MM.1S (cell line): ENCODE data around the gene SNX30.

Experiments
- DNase-seq: peaks from one replicate; pipeline ENCODE4 v3.0.0-alpha.2; 2015
- H2AFZ ChIP-seq: fragments of 300-600 bp; sonication (generic); 2 replicates; pipeline ENCODE4 v1.6.0; 2016; ENCODE audit warnings: antibody characterized with exemption, low read length
- H3F3A ChIP-seq: fragments of 300-600 bp; sonication (generic); 2 replicates; pipeline ENCODE4 v1.6.1; 2016; ENCODE audit warnings: mild to moderate bottlenecking, antibody characterized with exemption, low read length, moderate library complexity, mixed read lengths; ENCODE audit not compliant: insufficient read depth
- H3K27ac ChIP-seq: fragments of 300-600 bp; sonication (generic); 2 replicates; pipeline ENCODE4 v1.5.1; 2016; ENCODE audit warnings: mild to moderate bottlenecking, low read length
- H3K27me3 ChIP-seq: fragments of 300-600 bp; sonication (generic); replicated peaks from 2 replicates; pipeline ENCODE4 v1.6.0; 2016; ENCODE audit warnings: low read length; ENCODE audit not compliant: insufficient read depth
- H3K36me3 ChIP-seq: fragments of 300-600 bp; sonication (generic); replicated peaks from 2 replicates; pipeline ENCODE4 v1.6.1; 2016; ENCODE audit warnings: mild to moderate bottlenecking, low read length, mixed read lengths; ENCODE audit not compliant: insufficient read depth
- H3K4me1 ChIP-seq: fragments of 300-600 bp; sonication (generic); 2 replicates; pipeline ENCODE4 v1.6.1; 2016; ENCODE audit warnings: low read length, mixed read lengths
- H3K4me2 ChIP-seq: fragments of 300-600 bp; sonication (generic); 2 replicates; pipeline ENCODE4 v1.6.0; 2016; ENCODE audit warnings: low read depth, low read length
- H3K4me3 ChIP-seq: fragments of 300-600 bp; sonication (generic); 2 replicates; pipeline ENCODE4 v1.5.1; 2016; ENCODE audit warnings: low read length, mixed read lengths
- H3K79me2 ChIP-seq: fragments of 300-600 bp; sonication (generic); 2 replicates; pipeline ENCODE4 v1.6.1; 2016; ENCODE audit warnings: mixed run types, low read length, mixed read lengths
- H3K9ac ChIP-seq: fragments of 300-600 bp; sonication (generic); 2 replicates; pipeline ENCODE4 v1.6.1; 2016; ENCODE audit warnings: low read length, mixed read lengths
- H3K9me2 ChIP-seq: fragments of 300-600 bp; sonication (generic); replicated peaks from 2 replicates; pipeline ENCODE4 v1.6.1; 2016; ENCODE audit warnings: mild to moderate bottlenecking, low read length, mixed read lengths; ENCODE audit not compliant: insufficient read depth
- H3K9me3 ChIP-seq: fragments of 300-600 bp; sonication (generic); replicated peaks from 2 replicates; pipeline ENCODE4 v1.6.1; 2016; ENCODE audit warnings: mild to moderate bottlenecking, low read length, mixed read lengths; ENCODE audit not compliant: insufficient read depth
- H4K20me1 ChIP-seq: fragments of 300-600 bp; sonication (generic); 2 replicates; pipeline ENCODE4 v1.6.1; 2016; ENCODE audit warnings: mild to moderate bottlenecking, low read length, moderate library complexity, mixed read lengths; ENCODE audit not compliant: insufficient read depth
- CTCF ChIP-seq: fragments of 300-600 bp; sonication (generic); IDR thresholded peaks from 2 replicates; pipeline ENCODE4 v1.5.1; 2016; ENCODE audit warnings: antibody characterized with exemption, low read length, mixed read lengths
- EZH2 ChIP-seq: fragments of 300-600 bp; sonication (generic); optimal IDR thresholded peaks from 2 replicates; pipeline ENCODE3; 2017; ENCODE audit warnings: low read depth, mild to moderate bottlenecking, antibody characterized with exemption, low read length, mixed read lengths
- EZH2phosphoT487 ChIP-seq: fragments of 300-600 bp; sonication (generic); IDR thresholded peaks from 2 replicates; pipeline ENCODE4 v1.6.1; 2018; ENCODE audit warnings: antibody characterized with exemption, low read length

Gene SNX30

DNA sequence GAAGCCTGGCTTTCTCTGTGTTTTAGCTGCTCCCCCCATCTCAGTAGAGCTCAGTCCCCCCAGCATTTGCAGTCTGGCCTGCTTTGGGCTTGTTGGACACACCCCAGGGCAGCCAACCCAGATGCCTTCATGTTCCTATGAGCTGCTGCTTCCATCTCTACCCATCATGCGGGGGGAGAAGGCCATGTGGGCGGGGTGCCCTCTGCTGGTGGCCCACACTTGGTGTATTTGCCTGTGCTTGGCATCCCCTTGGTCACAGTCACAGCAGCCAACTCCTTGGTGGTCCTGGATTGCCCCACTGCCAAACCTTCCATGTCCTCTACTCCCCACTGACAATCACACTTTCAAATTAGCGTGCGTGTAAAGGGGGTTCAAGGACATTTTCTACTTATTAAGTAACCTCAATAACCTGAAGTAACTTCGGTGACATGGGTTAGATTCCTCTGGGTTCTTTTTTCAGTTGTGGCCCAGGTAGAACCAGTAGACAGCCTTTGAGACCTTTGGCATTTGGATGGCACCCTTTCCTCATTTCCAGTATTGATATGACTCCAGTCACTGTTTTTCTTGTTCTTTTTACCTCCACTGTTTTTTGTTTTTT, 42.8 kb downstream of the SNX30 start:
- Histone ChIP-seq H3K27me3 (no peaks in the 10 kb centered on the region), H3K4me1 (peaks cover 22% of the 10 kb centered on the region), H3K9ac (no peak overlapping the region), H3K36me3 (no peaks in the 10 kb centered on the region), H4K20me1 (no peaks in the 10 kb centered on the region), H3K9me3 (no peaks in the 10 kb centered on the region), H3K27ac (no peak overlapping the region), H3F3A (peaks cover 5% of the 10 kb centered on the region; the same call in 1 of the 2 replicates), H3K9me2 (no peaks in the 10 kb centered on the region), H2AFZ (no peak overlapping the region), H3K79me2 (0 out of 2 replicates have a peak, but pooled peaks cover 7% of the 10 kb centered on the region), H3K4me3 (no peak overlapping the region), H3K4me2 (no peak overlapping the region)
- DNase-seq: peak; percentile 65
- TF ChIP-seq EZH2 (no peak), CTCF (peak; percentile 89)

DNA sequence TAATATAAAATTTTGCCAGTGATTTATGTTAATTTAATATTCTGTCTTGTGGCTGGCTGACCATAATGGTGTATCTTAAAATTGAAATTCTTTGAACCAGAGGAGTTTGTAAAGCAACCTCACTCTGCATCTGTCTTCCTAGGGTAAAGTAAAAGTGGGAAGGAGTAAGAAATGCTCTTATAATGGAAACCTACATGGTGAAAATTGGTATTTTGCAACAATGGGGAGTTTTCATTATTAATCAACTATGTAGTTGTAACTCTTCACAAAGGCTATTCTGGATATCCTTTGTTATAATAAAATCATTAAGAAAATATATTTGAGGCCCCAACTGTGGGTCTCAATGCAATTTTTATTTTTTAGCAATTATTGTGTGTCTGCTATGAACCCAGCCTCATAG, 44.2 kb downstream of the SNX30 start:
- Histone ChIP-seq H3K4me2 (no peak overlapping the region), H3K4me3 (no peak overlapping the region), H3F3A (peaks cover 4% of the 10 kb centered on the region; the same call in 1 of the 2 replicates), H3K9me2 (no peaks in the 10 kb centered on the region), H2AFZ (no peak overlapping the region), H4K20me1 (no peaks in the 10 kb centered on the region), H3K9ac (no peak overlapping the region), H3K4me1 (peaks cover 13% of the 10 kb centered on the region), H3K27ac (no peak overlapping the region), H3K27me3 (no peaks in the 10 kb centered on the region), H3K9me3 (no peaks in the 10 kb centered on the region), H3K79me2 (0 out of 2 replicates have a peak, but pooled peaks cover 7% of the 10 kb centered on the region), H3K36me3 (no peaks in the 10 kb centered on the region)
- TF ChIP-seq EZH2phosphoT487 (no peak), EZH2 (no peak), CTCF (no peak)
- no peak for DNase-seq

DNA sequence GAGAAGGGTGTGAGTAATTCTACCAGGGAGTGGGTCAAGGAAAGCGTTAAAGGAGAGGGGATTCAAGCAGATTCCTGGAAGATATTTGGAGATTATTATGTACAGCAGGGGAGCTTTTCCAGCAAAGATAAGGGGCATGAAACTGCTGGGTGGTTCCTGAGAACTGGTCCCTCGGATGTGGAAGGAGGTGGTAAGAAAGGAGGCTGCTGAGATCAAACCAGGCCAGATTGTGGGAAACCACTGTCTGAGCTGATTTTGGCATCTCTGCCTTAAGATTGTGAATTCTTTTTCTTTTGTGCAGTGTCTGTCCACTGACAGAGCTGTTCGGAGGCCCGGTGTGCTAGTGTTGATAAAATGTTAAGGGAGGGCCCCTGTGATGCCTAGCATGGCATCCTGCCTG, 45.4 kb downstream of the SNX30 start:
- Histone ChIP-seq H3K4me1 (peaks cover 3% of the 10 kb centered on the region; the same call in 1 of the 2 replicates), H3K27me3 (no peaks in the 10 kb centered on the region), H3K9me2 (no peaks in the 10 kb centered on the region), H2AFZ (no peak overlapping the region), H3K9me3 (no peaks in the 10 kb centered on the region), H3K36me3 (no peaks in the 10 kb centered on the region), H3K27ac (no peak overlapping the region), H3K79me2 (0 out of 2 replicates have a peak, but pooled peaks cover 7% of the 10 kb centered on the region), H4K20me1 (no peaks in the 10 kb centered on the region), H3F3A (no peaks in the 10 kb centered on the region), H3K4me2 (no peak overlapping the region), H3K4me3 (no peak overlapping the region), H3K9ac (no peak overlapping the region)
- DNase-seq: no peak
- TF ChIP-seq EZH2phosphoT487 (no peak), CTCF (no peak), EZH2 (no peak)
